Tibial nerve (tissue), 4 donors: ENCODE results near the gene ZFP14.

Experiments
- CTCF ChIP-seq, 5 experiments: fragments of 200-600 bp in 3 of 5; fragments of 450-650 bp in 2 of 5; sonication (generic) in 3 of 5; IDR thresholded peaks; one replicate each; pipeline ENCODE4 v1.5.1; 2016 to 2019; ENCODE audit warnings: antibody characterized with exemption in 5 of 5, mild to moderate bottlenecking in 3 of 5, moderate library complexity in 2 of 5
- EP300 ChIP-seq, 2 donors: sonication (generic); formaldehyde crosslinking; IDR thresholded peaks; one replicate each; pipeline ENCODE4 v1.6.1; 2017; ENCODE audit warnings: antibody characterized with exemption in 2 of 2, mild to moderate bottlenecking in 1 of 2
- POLR2A ChIP-seq, 2 donors: fragments of 450-650 bp; IDR thresholded peaks; one replicate each; pipeline ENCODE4 v1.6.1; 2017; ENCODE audit warnings: antibody characterized with exemption in 2 of 2, mild to moderate bottlenecking in 2 of 2, moderate library complexity in 2 of 2

- TF ChIP-seq POLR2A (IDR thresholded peaks at IDR 0.05) (no peak), CTCF (IDR thresholded peaks at IDR 0.05) (no peak), EP300 (IDR thresholded peaks at IDR 0.05) (no peak)
Observed at GRCh38 chr19:36423925-36424324, 44.9 kb upstream of the ZFP14 start.
